ENCODE measurements around the gene MED27.

The MED27 gene

DNA sequence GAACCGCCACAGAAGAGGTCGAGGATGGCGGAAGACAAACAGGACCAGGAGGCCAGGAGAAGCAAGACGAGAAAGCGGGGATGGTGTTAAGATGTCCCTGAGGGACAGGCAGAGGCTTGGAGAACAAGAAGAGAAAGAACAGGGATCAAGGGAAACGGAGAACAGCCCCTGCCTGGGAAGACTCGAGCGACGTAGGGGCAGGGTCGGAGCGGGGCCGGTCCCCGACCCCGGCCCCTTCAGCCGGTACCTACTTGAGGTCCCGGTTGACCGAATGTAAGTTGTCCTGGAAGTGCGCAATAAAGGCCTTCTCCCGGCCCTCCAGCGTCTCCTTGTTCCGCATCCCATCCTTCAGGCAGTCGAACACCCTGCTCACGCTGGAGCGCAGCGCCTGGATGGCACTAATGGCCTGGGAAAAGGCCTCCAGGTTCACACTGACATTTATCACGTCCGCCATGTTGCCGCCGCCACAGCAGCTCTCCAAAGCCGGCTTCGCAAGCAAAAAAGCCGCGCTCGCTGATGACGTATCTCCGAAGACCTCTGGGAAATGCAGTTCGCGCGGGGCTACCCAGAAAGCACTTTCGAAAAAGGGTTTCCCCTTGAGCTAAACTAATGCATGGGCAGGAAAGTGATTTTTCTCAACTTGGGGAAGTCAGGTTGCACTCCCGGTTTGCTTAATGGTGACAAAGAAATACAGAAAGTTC is at the start of gene MED27:
Gene MED27 (minus strand): TSS at position 477 of the 701 bp plus-strand sequence. CDS start 23 bp downstream, at position 454.
- peak; percentile 93 for DNase-seq

- DNase-seq: no peak
Measured at GRCh38 chr9:132127888-132128534, 48.3 kb upstream of the MED27 start.

GRCh38 chr9:132126680-132127236 is 47.1 kb upstream of the MED27 start:
- no peak for DNase-seq

DNA sequence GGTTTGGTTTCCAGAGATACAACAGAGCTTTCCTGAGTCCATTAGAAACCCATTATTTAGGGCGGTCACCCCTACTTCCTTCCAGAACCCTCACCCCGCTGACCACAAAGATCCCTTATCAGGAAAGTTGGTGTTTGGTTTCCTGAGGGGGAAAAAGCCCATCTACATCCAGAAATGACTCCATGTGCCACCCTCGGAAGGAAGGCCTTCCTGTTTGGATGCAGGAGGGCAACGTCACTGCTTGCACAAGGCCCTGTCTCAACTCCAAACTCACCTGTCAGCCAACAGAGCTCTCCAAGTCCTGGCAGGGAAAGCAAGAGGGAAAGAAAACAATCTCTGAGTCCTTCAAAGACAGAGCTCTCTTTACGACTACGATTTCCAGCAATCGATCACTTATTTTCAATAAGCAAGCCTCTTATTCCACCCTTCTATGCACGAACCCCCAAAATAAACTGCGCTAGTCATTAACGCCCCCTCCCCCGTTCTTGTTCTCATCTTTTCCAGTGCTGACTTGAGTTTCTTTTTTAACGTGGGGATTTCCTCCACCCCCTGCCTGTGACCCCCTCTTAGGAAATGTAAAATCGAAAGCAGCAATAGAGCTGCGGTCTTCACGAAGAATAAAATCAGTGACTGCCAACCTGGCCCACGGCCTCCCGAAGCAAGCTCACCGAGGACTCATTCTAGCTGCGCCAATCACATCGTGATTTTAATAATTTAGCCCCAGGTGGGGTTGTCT is 46.4 kb upstream of the MED27 start:
- DNase-seq: no peak

DNA sequence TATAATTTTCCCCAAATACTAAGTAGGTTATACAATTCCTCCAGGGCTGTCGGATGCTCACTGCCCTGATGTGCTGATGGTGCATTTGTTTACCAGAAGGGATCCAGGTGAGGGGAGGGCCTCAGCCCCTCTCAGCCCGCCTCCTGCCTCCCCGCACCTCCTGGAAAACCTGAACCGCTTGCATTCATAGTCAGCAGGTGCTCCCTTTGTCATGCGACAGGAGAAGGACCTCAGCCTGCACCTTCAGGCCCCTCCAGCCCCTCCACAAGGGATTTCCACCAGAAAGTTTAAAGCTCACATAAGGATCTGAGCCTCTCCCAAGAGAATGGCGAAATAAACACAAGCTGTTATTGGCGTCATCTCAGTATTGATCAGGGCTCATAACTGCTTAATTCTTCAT is 45.7 kb upstream of the MED27 start:
- no peak for DNase-seq

DNA sequence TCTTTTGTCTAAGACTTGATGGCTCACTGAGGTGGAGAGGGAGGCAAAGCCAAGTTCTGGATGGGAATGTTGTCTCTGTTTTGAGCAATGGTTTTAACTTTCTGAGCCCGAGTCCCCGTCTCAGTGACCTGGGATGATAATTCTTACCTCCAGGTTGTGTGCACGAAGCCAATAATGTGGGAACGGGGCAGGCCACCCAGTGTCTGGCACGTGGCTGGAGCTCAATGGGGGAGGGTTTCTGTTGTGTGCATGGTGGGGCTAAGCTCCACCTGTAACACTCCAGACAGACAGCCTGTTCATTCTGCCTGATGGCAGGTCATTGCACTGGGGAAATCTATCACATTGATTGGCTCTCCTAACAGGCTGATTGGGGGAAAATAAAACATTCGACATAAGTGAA is 45.1 kb upstream of the MED27 start:
- no peak for DNase-seq

DNA sequence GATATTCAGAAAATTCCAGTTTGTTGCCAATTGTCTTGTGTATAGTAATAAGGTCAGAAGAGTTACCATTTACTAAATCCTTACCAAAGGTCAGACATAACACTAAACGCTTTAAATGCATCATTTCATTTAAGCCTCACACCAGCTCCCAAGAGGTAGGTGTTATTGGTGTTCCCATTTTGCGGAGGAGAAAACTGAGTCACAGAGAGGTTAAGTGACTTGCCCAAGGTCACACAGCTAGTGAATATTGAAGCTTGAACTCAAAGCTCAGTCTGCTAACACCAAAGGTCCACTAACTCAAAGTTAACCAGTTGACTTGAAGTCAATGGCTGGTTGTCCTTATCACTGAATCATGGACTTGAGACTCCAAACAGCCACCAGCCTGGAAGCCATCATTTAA is 41.4 kb upstream of the MED27 start:
- DNase-seq: no peak

GRCh38 chr9:132117694-132118093 is 38.0 kb upstream of the MED27 start:
- no peak for DNase-seq

DNA sequence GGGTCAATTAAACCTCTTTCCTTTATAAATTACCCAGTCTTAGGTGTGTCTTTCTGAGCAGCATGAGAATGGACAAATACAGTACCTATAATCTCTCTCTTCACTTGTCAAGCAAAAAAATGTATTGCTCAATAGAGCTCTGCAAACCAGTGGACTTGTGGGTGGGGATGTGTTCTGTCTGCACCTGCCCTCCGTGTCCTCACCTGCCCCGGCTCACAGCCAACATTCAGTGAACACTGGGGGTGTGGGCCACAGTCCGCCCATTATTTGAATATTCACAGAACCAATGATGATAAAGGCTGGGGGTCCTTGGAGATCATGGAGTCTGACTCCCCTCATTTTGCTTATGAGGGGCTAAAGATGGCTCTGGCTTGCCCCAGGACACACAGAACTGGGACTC is 36.9 kb upstream of the MED27 start:
- DNase-seq: no peak

DNA sequence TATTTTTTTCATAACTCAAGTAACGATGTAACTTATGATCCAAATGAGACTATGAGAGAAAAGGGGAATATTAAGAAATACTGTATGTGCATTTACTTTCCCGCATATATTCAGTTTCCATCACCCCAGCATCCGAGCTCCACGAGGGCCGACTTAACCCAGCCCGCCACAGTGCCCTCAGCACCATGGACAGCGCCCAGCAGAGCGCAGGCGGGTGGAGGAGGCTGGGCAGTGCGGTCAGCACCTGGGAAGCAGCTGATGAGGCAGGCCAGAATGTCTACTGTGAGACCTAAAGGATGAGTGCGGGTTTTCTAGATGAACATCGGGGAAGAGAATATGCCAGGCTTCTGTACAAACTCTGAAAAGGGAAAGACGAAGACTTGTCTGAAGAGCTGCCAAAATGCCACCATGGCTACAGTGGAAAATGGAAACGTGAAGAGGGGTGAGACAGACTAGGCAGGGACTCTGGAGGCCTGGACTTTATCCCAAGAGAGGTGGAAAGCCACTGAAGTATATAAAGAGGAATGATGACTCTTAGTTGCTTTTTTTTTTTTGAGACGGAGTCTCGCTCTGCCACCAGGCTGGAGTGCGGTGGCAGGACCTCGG is 34.5 kb upstream of the MED27 start:
- peak; percentile 81 for DNase-seq

- no peak for DNase-seq
Measured at GRCh38 chr9:132109291-132109690, 29.6 kb upstream of the MED27 start.

DNA sequence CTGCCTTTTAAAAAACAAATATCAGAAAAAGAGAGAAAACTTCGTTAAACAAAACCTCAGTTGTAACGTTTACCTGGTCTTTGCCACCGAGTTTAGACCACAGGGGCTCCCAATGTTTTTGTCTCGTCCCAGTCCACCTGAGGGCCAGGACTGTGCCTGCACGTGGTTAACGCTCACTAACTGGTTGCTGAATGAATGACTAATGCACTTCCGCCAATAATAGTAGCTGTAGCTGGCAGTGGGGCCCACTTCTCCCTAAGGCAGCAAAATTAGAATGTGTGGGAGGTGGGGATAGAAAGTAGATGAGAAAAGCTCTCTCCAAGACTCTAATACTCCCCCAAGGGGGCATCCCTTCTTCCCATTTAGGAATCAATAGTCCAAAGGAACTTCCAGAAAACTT is 29.1 kb upstream of the MED27 start:
- DNase-seq: no peak

GRCh38 chr9:132099741-132100407 is 20.2 kb upstream of the MED27 start:
- DNase-seq: no peak

- no peak for DNase-seq
Measured at GRCh38 chr9:132099167-132099566, 19.5 kb upstream of the MED27 start.

DNA sequence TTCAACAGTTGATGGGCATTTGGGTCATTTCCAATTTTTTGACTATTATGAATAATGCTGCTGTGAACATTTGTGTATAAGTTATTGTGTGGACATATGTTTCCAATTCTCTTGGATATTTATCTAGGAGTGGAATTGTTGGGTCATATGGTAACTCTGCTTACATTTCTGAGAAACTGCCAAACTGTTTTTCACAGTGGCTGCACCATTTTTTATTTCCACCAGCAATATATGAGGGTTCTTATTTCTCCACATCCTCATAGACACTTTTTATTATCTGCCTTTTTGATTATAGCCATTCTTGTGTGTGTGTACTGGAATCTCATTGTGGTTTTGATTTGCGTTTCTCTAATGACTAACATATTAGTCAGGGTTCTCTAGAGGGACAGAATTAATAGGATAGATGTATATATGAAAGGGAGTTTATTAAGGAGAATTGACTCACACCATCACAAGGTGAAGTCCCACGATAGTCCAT is 14.7 kb upstream of the MED27 start:
- no peak for DNase-seq

GRCh38 chr9:132090771-132091170 is 11.1 kb upstream of the MED27 start:
- DNase-seq: no peak

DNA sequence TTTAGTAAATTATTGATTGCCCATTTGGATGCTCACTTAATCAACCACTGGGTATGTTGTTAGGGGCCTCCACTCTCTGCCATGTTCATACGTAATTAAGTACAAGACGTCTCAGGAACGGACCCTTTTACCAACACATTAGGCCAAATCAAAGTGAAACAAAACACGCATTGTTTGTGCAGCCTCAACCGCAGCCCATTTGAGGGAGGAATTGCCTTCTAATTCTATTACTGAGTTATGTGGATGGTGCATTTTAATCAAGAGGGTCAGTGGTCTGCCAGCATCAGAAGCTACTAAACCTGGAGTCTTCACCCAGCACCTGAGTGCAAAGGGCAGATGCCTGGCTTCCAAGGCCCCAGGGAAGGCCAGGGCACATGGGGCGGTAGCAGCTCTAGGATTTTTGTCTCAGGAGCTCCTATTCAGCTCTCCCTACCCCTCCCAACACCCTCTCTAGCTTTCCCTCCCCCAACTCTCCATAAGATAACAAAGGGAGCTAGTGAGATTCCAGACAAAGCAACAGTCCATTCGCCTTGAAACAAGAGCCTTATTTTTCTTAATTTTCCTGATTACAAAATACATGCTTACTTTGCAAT is 7.9 kb upstream of the MED27 start:
- no peak for DNase-seq

- no peak for DNase-seq
Measured at GRCh38 chr9:132082188-132082587, 2.5 kb upstream of the MED27 start.

DNA sequence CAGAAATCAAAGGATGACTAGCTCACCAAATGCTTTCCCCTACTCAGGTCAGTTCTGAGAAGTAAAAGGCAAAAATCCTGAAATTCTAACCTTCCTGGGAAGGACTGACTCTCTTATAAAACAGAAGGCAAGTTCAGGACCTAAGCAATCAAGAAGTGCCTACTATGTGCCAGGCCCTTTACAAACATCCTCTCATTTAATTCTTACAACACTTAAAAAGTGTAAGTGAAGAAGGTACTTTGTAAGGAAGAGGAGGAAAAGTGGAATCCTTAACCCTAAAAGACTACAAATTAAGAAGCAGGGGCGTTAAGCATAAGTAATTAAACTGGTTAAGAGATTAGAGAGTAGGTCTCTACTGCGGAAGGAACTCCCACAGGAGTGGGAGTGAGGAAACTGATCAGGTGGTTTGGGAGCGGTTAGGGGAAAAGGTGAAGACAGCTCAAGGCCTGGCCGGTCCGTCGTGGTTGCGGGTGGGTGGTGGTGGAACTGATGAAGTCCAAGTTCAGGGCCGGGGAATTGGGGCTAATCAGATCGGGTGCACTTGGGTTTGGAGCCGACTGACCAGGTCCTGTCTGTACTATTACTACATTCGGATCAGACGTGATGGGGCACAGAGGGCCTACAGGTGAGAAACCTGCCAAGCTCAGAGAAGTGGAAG is 839 bp downstream of the MED27 start:
- no peak for DNase-seq

- no peak for DNase-seq
Measured at GRCh38 chr9:132077881-132078698, 1.6 kb downstream of the MED27 start.

DNA sequence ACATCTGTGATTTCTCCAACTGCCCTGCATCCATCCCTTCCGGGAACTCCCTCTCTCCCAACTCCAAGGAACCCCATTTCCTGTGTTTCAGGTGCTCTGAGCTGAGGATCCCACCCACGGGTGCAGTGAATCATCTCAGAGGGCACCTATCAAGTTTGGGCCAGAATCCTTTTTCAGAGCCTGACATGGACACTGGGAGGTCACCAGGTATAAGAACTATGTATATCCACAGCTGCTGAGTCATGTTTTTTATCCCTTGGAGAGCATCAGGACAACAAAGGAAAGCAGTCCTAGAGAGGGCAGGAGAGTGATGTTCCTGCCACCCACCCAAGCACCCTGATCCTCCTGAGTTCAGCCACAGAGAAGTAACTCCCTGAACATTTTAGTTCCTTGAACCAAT is 3.8 kb downstream of the MED27 start:
- DNase-seq: no peak
